ENCODE measurements around the gene TMEM132C.
"Not testable (repeated sequence)": the region's sequence is repeated elsewhere in the genome, so short reads cannot be mapped to it uniquely, and the experiment has no call there.

The TMEM132C gene

GRCh38 chr12:128594521-128594920, 327.6 kb downstream of the TMEM132C start:
- Histone ChIP-seq H4K20me1 (ENCODE audit: control insufficient read depth, insufficient read depth, low read depth, low read length) (no peaks in the 10 kb centered on the region), H3K36me3 (ENCODE audit: control insufficient read depth, low read length) (no peaks in the 10 kb centered on the region), H3K9me2 (replicated peaks; ENCODE audit: control insufficient read depth, low read length) (no peaks in the 10 kb centered on the region), H3K4me3 (ENCODE audit: low read length) (no peak overlapping the region), H3K4me1 (ENCODE audit: control insufficient read depth, low read length) (no peaks in the 10 kb centered on the region), H3K27me3 (ENCODE audit: control insufficient read depth, low read length) (no peaks in the 10 kb centered on the region), H3K9me3 (ENCODE audit: control insufficient read depth, insufficient read depth, low read length) (no peaks in the 10 kb centered on the region), H3K27ac (ENCODE audit: low read depth, low read length) (no peak overlapping the region), H3K4me2 (ENCODE audit: low read length) (no peak overlapping the region), H3K79me2 (ENCODE audit: control insufficient read depth, low read length) (no peaks in the 10 kb centered on the region), H3F3A (ENCODE audit: control insufficient read depth, insufficient read depth) (no peaks in the 10 kb centered on the region)
- no peak for TF ChIP-seq EZH2phosphoT487 (IDR thresholded peaks at IDR 0.05; ENCODE audit: borderline replicate concordance, low read length)

- no peak for TF ChIP-seq EZH2phosphoT487 (IDR thresholded peaks at IDR 0.05; ENCODE audit: borderline replicate concordance, low read length)
- TF ChIP-seq CTCF (IDR thresholded peaks at IDR 0.05; ENCODE audit: low read depth, low read length, poor library complexity, severe bottlenecking) = no peak
- no peak overlapping the region for H3K4me2 ChIP-seq (ENCODE audit: low read length)
- no peak overlapping the region for H3K27ac ChIP-seq (ENCODE audit: low read depth, low read length)
- H3K36me3 ChIP-seq (ENCODE audit: control insufficient read depth, low read length) = no peaks in the 10 kb centered on the region
- H3K79me2 ChIP-seq (ENCODE audit: control insufficient read depth, low read length) = no peaks in the 10 kb centered on the region
- H3K9me2 ChIP-seq (replicated peaks; ENCODE audit: control insufficient read depth, low read length) = no peaks in the 10 kb centered on the region
- H4K20me1 ChIP-seq (ENCODE audit: control insufficient read depth, insufficient read depth, low read depth, low read length) = no peaks in the 10 kb centered on the region
- no peaks in the 10 kb centered on the region for H3K9me3 ChIP-seq (ENCODE audit: control insufficient read depth, insufficient read depth, low read length)
- H3K4me1 ChIP-seq (ENCODE audit: control insufficient read depth, low read length) = no peaks in the 10 kb centered on the region
- H3K4me3 ChIP-seq (ENCODE audit: low read length) = no peak overlapping the region
- no peaks in the 10 kb centered on the region for H3F3A ChIP-seq (ENCODE audit: control insufficient read depth, insufficient read depth)
- H3K27me3 ChIP-seq (ENCODE audit: control insufficient read depth, low read length) = no peaks in the 10 kb centered on the region
Measured at GRCh38 chr12:128595609-128596008, 328.6 kb downstream of the TMEM132C start.

- H3K79me2 ChIP-seq (ENCODE audit: control insufficient read depth, low read length) = no peaks in the 10 kb centered on the region
- H3K9me3 ChIP-seq (ENCODE audit: control insufficient read depth, insufficient read depth, low read length) = no peaks in the 10 kb centered on the region
- H3F3A ChIP-seq (ENCODE audit: control insufficient read depth, insufficient read depth) = no peaks in the 10 kb centered on the region
- H3K9me2 ChIP-seq (replicated peaks; ENCODE audit: control insufficient read depth, low read length) = no peaks in the 10 kb centered on the region
- H3K4me2 ChIP-seq (ENCODE audit: low read length) = no peak overlapping the region
- no peaks in the 10 kb centered on the region for H3K4me1 ChIP-seq (ENCODE audit: control insufficient read depth, low read length)
- TF ChIP-seq EZH2phosphoT487 (IDR thresholded peaks at IDR 0.05; ENCODE audit: borderline replicate concordance, low read length) (no peak), CTCF (IDR thresholded peaks at IDR 0.05; ENCODE audit: low read depth, low read length, poor library complexity, severe bottlenecking) (no peak)
- H3K4me3 ChIP-seq (ENCODE audit: low read length) = no peak overlapping the region
- no peaks in the 10 kb centered on the region for H4K20me1 ChIP-seq (ENCODE audit: control insufficient read depth, insufficient read depth, low read depth, low read length)
- H3K27me3 ChIP-seq (ENCODE audit: control insufficient read depth, low read length) = no peaks in the 10 kb centered on the region
- no peaks in the 10 kb centered on the region for H3K36me3 ChIP-seq (ENCODE audit: control insufficient read depth, low read length)
- no peak overlapping the region for H3K27ac ChIP-seq (ENCODE audit: low read depth, low read length)
Measured at GRCh38 chr12:128600886-128601285, 333.9 kb downstream of the TMEM132C start.

- H3K27ac ChIP-seq (ENCODE audit: low read depth, low read length) = no peak overlapping the region
- H3K4me1 ChIP-seq (ENCODE audit: control insufficient read depth, low read length) = no peaks in the 10 kb centered on the region
- H3K79me2 ChIP-seq (ENCODE audit: control insufficient read depth, low read length) = no peaks in the 10 kb centered on the region
- H4K20me1 ChIP-seq (ENCODE audit: control insufficient read depth, insufficient read depth, low read depth, low read length) = no peaks in the 10 kb centered on the region
- H3F3A ChIP-seq (ENCODE audit: control insufficient read depth, insufficient read depth) = no peaks in the 10 kb centered on the region
- H3K36me3 ChIP-seq (ENCODE audit: control insufficient read depth, low read length) = no peaks in the 10 kb centered on the region
- no peaks in the 10 kb centered on the region for H3K9me2 ChIP-seq (replicated peaks; ENCODE audit: control insufficient read depth, low read length)
- H3K27me3 ChIP-seq (ENCODE audit: control insufficient read depth, low read length) = no peaks in the 10 kb centered on the region
- H3K4me3 ChIP-seq (ENCODE audit: low read length) = no peak overlapping the region
- H3K9me3 ChIP-seq (ENCODE audit: control insufficient read depth, insufficient read depth, low read length) = no peaks in the 10 kb centered on the region
- TF ChIP-seq EZH2phosphoT487 (IDR thresholded peaks at IDR 0.05; ENCODE audit: borderline replicate concordance, low read length) = no peak
- TF ChIP-seq CTCF (IDR thresholded peaks at IDR 0.05; ENCODE audit: low read depth, low read length, poor library complexity, severe bottlenecking) = no peak
- H3K4me2 ChIP-seq (ENCODE audit: low read length) = no peak overlapping the region
Measured at GRCh38 chr12:128603573-128604115, 336.7 kb downstream of the TMEM132C start.

- not testable (repeated sequence) for H3K27ac ChIP-seq (ENCODE audit: low read depth, low read length); H3K36me3 ChIP-seq (ENCODE audit: control insufficient read depth, low read length); H3K4me2 ChIP-seq (ENCODE audit: low read length); H3K9me2 ChIP-seq (replicated peaks; ENCODE audit: control insufficient read depth, low read length); H3K27me3 ChIP-seq (ENCODE audit: control insufficient read depth, low read length); H4K20me1 ChIP-seq (ENCODE audit: control insufficient read depth, insufficient read depth, low read depth, low read length); H3K4me1 ChIP-seq (ENCODE audit: control insufficient read depth, low read length); H3K4me3 ChIP-seq (ENCODE audit: low read length); H3K9me3 ChIP-seq (ENCODE audit: control insufficient read depth, insufficient read depth, low read length); H3F3A ChIP-seq (ENCODE audit: control insufficient read depth, insufficient read depth); H3K79me2 ChIP-seq (ENCODE audit: control insufficient read depth, low read length)
Measured at GRCh38 chr12:128604219-128604618, 337.2 kb downstream of the TMEM132C start.

All from DOHH2 (cell line).